HCT116 (cell line): ENCODE results near the gene FLRT1.

Experiments
- CEBPB ChIP-seq: IDR thresholded peaks from 2 replicates; pipeline ENCODE4 v1.6.1; 2012; ENCODE audit warnings: low read depth
- CTCF ChIP-seq, 3 experiments: fragments of 200-600 bp in 1 of 3; sonication (generic) in 1 of 3; IDR thresholded peaks in 2 of 3; conservative IDR thresholded peaks in 1 of 3; 2 replicates each; pipeline ENCODE4 v1.5.1; 2012 to 2017; ENCODE audit warnings: low read depth in 2 of 3, low read length in 2 of 3, antibody characterized with exemption in 1 of 3, borderline replicate concordance in 1 of 3, control low read depth in 1 of 3, mild to moderate bottlenecking in 1 of 3, mixed read lengths in 1 of 3, mixed run types in 1 of 3, moderate library complexity in 1 of 3; ENCODE audit not compliant: insufficient read depth in 1 of 3
- ELF1 ChIP-seq: IDR thresholded peaks from 2 replicates; pipeline ENCODE4 v1.6.1; 2012; ENCODE audit warnings: low read depth, borderline replicate concordance
- EZH2phosphoT487 ChIP-seq: fragments of 200-600 bp; IDR thresholded peaks from 2 replicates; pipeline ENCODE4 v1.6.1; 2018; ENCODE audit warnings: antibody characterized with exemption, borderline replicate concordance
- JUND ChIP-seq: IDR thresholded peaks from 2 replicates; pipeline ENCODE4 v1.6.1; 2012
- POLR2A ChIP-seq: IDR thresholded peaks from 2 replicates; pipeline ENCODE4 v1.7.0; 2011; ENCODE audit warnings: borderline replicate concordance; ENCODE audit not compliant: insufficient read depth, insufficient read length; ENCODE audit errors: extremely low read depth
- POLR2AphosphoS5 ChIP-seq: IDR thresholded peaks from 2 replicates; pipeline ENCODE4 v1.6.1; 2011; ENCODE audit warnings: mild to moderate bottlenecking, low read depth, low read length, moderate library complexity
- REST ChIP-seq: IDR thresholded peaks from 2 replicates; pipeline ENCODE4 v1.6.1; 2012; ENCODE audit warnings: low read depth
- ZNF274 ChIP-seq: fragments of 200-500 bp; sonication (Bioruptor generic); IDR thresholded peaks from 2 replicates; pipeline ENCODE4 v1.6.1; 2014; ENCODE audit warnings: mild to moderate bottlenecking, low read depth, low read length, inconsistent platforms

DNA sequence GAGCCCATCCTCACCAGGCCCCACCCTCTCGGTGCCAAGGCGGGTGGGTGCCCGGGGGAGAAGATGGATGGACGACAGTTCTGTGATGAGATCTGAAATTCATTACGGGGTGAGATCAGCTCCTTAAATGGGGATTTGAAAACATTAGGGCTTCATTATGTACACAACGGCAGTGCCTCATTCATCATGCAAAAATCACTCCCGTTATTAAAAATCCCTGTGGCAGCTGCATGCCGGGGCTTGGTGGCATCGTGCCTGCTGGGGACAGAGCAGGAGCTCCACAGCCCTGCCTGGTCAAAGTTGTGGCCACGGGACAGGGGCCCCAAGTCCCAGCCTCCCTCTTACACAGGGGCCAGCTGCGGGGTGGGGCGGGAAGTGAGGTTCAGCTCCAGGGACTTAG lies 29.3 kb upstream of the FLRT1 start:
- TF ChIP-seq POLR2AphosphoS5 (no peak), ELF1 (no peak), CEBPB (no peak), CTCF (IDR thresholded peaks at IDR 0.05 in 2 of 3, conservative IDR thresholded peaks at IDR 0.05 in 1 of 3; ENCODE audit: borderline replicate concordance in 1 of 3, insufficient read depth in 1 of 3, low read depth in 2 of 3, low read length in 2 of 3) (no peak), POLR2A (no peak), REST (no peak), ZNF274 (no peak), JUND (no peak), EZH2phosphoT487 (no peak)
